ENCODE results near the gene SPAG17. TPM values are rescaled to one million over a fixed set of nuclear protein-coding genes. Genes with fewer than 3 reads are reported as not detected.

SPAG17 gene
- total and polyA plus RNA-seq, 2 donors (not counting 1 experiment from before 2014, with no cell fraction given), result not detected

DNA sequence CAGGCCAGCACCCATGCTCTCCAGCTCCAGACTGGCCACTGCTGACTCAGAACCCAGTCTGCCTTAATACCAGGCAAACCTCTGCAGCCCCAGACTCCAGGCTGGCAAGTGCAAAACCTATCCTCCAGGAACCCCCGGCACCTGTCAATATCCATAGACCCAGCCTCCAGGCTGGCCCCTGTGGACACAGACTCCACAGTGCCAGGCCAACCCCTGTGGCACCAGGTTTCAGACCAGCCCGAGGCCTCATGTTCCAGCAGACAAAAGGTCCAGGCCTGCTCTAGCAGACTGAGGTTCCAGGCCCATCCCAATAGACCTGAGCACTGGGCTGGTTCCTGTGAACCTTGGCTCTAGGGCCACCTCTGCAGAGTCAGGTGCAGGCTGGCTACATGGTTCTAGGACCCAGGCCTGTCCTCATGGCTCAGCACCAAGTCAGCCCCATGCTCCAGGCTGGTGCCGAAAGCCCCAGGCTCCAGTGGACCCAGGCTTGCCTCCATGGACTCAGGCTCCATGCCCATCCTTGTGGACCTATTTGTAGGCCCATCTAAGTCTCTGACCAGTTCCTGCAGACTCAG, 137.3 kb downstream of the SPAG17 start:
- Histone ChIP-seq H3K79me2 (ENCODE audit: control insufficient read depth, insufficient read depth, low read length) (no peaks in the 10 kb centered on the region), H3K27me3 (replicated peaks in 1 of 4; ENCODE audit: control extremely low read depth in 1 of 4, control insufficient read depth in 3 of 4, insufficient read depth in 4 of 4, low read length in 3 of 4) (no peaks in the 10 kb centered on the region), H3K4me1 (ENCODE audit: control insufficient read depth in 2 of 2, insufficient read depth in 2 of 2, low read length in 2 of 2) (no peaks in the 10 kb centered on the region), H3K36me3 (replicated peaks in 1 of 2; ENCODE audit: control extremely low read depth in 1 of 2, control insufficient read depth in 1 of 2, extremely low read depth in 1 of 2, insufficient read depth in 2 of 2, low read length in 1 of 2) (no peaks in the 10 kb centered on the region), H3K4me3 (ENCODE audit: control extremely low read depth in 1 of 5, extremely low read depth in 1 of 5, insufficient read depth in 1 of 5, low read depth in 2 of 5, low read length in 4 of 5) (no peak overlapping the region), H2AFZ (ENCODE audit: insufficient read depth, low read depth, low read length, poor library complexity, severe bottlenecking) (no peak overlapping the region), H3K27ac (ENCODE audit: low read length in 2 of 2) (no peak overlapping the region), H4K20me1 (ENCODE audit: control insufficient read depth, insufficient read depth, low read length, poor library complexity, severe bottlenecking) (no peaks in the 10 kb centered on the region), H3K4me2 (replicated peaks; ENCODE audit: low read depth, low read length, poor library complexity, severe bottlenecking) (no peak overlapping the region), H3K9ac (ENCODE audit: low read length) (no peak overlapping the region), H3K9me3 (ENCODE audit: control extremely low read depth in 1 of 3, control insufficient read depth in 2 of 3, insufficient read depth in 1 of 3, low read length in 2 of 3) (peaks cover 0 to 9% (median 0%) of the 10 kb centered on the region in 3 donors)
- Mint-ChIP-seq H3K4me3 (no peak overlapping the region), H3K4me1 (no peaks in the 10 kb centered on the region), H3K27ac (no peak overlapping the region), H3K27me3 (no peaks in the 10 kb centered on the region), H3K9me3 (ENCODE audit: insufficient read depth) (no peaks in the 10 kb centered on the region)
- POLR2A ChIA-PET, result no interaction called here
- ATAC-seq (ENCODE audit: low read depth) (no peak), DNase-seq (no peak)
- 97% methylated on average over 3 of the region's 3 CpGs for WGBS (ENCODE audit: insufficient coverage)
- TF ChIP-seq EZH2 (IDR thresholded peaks at IDR 0.05; ENCODE audit: borderline replicate concordance, insufficient read depth, low read depth, low read length, poor library complexity, severe bottlenecking) (no peak), CTCF (IDR thresholded peaks at IDR 0.05) (no peak)
- CTCF ChIA-PET, result no interaction called here
- intact Hi-C loops (cut with micrococcal nuclease), result no loop called here

DNA sequence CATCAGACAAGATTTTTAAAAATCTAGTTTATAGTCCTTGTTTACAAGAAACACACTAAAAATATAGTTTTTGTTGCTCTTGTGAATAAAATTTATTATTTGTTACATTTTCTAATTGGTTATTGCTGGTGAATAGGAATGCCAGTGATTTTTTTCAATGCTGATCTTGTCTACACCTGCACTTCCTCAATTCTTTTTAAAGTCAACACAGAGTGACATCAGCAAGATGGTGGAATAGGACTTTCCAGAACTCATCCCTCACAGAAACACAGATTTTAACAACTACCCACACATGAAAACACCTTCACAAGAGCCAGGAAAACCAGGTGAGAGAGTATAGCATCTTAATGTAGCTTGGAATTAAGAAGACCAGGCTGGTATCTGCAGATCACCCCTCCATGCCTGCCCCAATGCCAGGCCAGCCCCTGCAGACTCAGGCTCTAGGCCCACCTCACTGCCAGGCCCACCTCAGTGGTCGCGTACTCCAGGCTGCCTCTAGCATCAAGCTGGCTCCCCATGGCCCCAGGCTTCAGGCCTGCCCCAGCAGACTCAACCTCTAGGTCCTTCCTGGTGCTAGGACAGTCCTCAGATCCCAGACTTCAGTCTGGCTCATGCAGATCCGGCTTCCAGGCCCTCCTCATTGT, 137.9 kb downstream of the SPAG17 start:
- no peaks in the 10 kb centered on the region for H3K79me2 ChIP-seq (ENCODE audit: control insufficient read depth, insufficient read depth, low read length)
- peaks cover 0 to 9% (median 0%) of the 10 kb centered on the region in 3 donors for H3K9me3 ChIP-seq (ENCODE audit: control extremely low read depth in 1 of 3, control insufficient read depth in 2 of 3, insufficient read depth in 1 of 3, low read length in 2 of 3)
- WGBS (ENCODE audit: insufficient coverage), result 95% methylated on average over 3 of the region's 3 CpGs
- ATAC-seq (ENCODE audit: low read depth) (no peak), DNase-seq (no peak)
- H3K4me1 ChIP-seq (ENCODE audit: control insufficient read depth in 2 of 2, insufficient read depth in 2 of 2, low read length in 2 of 2), result no peaks in the 10 kb centered on the region
- ChIA-PET POLR2A (no interaction called here), CTCF (no interaction called here)
- intact Hi-C loops (cut with micrococcal nuclease), result no loop called here
- no peak overlapping the region for H3K27ac Mint-ChIP-seq
- no peak overlapping the region for H3K27ac ChIP-seq (ENCODE audit: low read length in 2 of 2)
- no peaks in the 10 kb centered on the region for H3K4me1 Mint-ChIP-seq
- H3K27me3 ChIP-seq (replicated peaks in 1 of 4; ENCODE audit: control extremely low read depth in 1 of 4, control insufficient read depth in 3 of 4, insufficient read depth in 4 of 4, low read length in 3 of 4), result no peaks in the 10 kb centered on the region
- H3K9me3 Mint-ChIP-seq (ENCODE audit: insufficient read depth), result no peaks in the 10 kb centered on the region
- H2AFZ ChIP-seq (ENCODE audit: insufficient read depth, low read depth, low read length, poor library complexity, severe bottlenecking), result no peak overlapping the region
- H3K4me3 Mint-ChIP-seq, result no peak overlapping the region
- no peak overlapping the region for H3K4me2 ChIP-seq (replicated peaks; ENCODE audit: low read depth, low read length, poor library complexity, severe bottlenecking)
- H4K20me1 ChIP-seq (ENCODE audit: control insufficient read depth, insufficient read depth, low read length, poor library complexity, severe bottlenecking), result no peaks in the 10 kb centered on the region
- H3K36me3 ChIP-seq (replicated peaks in 1 of 2; ENCODE audit: control extremely low read depth in 1 of 2, control insufficient read depth in 1 of 2, extremely low read depth in 1 of 2, insufficient read depth in 2 of 2, low read length in 1 of 2), result no peaks in the 10 kb centered on the region
- no peak overlapping the region for H3K4me3 ChIP-seq (ENCODE audit: control extremely low read depth in 1 of 5, extremely low read depth in 1 of 5, insufficient read depth in 1 of 5, low read depth in 2 of 5, low read length in 4 of 5)
- no peaks in the 10 kb centered on the region for H3K27me3 Mint-ChIP-seq
- H3K9ac ChIP-seq (ENCODE audit: low read length), result no peak overlapping the region
- TF ChIP-seq CTCF (IDR thresholded peaks at IDR 0.05) (no peak), EZH2 (IDR thresholded peaks at IDR 0.05; ENCODE audit: borderline replicate concordance, insufficient read depth, low read depth, low read length, poor library complexity, severe bottlenecking) (no peak)

Measured in B cell (primary cell).